ENCODE data around the gene CDC6.

The CDC6 gene

DNA sequence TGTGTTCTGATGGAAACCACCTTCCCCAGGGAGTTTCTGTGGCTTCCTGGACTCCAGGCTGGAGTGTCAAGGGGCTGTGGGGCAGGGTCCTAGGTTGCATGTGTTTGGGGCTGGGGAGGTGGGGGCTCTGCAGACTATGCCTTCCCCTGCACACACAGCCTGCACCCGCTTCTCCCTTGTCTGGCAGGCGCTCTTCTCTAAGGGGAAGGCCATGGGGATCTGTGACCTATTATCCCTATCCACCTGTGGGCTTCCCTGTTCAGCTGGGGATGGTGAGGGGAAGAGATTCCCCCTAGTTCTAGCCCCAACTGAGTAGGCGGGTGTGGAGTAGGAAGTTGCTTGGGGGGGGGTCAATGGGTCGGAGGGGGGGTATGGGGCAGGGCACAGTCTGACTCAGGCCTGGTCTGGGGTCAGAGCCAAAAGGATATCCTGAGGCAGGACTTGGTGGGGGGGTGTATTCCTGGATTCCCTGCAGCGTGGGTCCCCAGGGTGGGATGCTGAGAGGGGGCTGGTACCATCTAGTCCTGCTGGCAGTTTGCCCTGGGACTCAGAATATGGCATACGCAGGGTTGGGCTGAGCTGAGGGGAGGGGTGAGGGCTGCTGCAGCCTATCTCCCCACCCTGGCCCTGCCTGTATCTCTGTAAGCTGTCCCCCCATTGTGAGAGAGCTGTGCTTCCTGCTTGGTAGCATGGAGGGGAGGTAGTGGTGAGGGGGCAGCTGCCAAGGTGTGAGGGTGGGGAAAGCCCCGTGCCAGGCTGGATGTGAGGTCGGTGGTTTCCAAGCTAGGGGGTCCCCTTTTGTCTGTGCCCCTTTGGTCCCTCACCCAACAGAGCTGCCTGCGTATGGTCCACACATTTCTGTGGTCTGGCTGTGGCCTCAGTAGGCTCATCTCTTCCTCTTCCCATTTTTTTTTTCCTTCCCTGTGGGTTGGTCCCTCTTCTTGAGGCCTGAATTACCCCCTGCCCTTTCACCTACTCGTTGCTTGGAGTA lies 36.0 kb downstream of the CDC6 start:
- DNase-seq (ENCODE audit: low read depth) = no peak

DNA sequence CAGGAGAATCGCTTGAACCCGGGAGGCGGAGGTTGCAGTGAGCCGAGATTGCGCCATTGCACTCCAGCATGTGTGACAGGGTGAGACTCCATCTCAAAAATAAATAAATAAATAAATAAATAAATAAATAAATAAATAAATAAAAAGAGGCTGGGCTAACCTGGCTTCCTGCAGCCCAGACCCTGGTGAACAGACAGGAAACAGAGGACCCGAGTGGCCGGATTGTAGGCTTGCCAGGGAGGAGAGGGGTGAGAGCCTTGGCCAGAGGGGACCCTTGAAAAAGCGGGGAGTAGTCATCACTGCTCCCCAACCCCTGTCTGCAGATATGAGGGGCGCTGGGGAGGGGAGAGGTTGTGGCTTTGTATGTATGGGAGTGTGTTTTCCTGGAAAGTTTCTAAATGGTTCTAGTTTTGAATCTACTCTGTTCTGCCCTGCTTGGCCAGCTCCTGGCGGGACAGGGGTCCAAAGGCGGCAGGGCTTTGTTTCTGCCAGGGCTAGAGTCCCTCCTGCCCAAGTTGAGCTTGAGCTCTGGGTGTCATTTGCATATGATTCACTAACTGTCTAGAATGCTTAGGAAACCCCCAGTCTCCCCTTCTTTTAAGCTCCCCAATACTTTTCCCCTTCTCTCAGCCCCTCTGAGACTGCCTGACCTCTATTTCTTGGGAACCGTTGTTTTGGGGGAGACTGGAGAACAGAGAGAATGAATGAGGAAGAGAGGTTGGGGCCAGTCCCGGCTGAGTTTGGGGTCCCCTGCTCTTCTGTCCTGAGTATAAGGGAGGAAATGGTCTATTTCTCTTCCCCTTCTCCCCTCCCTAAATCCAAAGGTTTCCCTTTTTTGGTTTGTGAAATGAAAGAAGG lies 37.7 kb downstream of the CDC6 start:
- no peak for DNase-seq (ENCODE audit: low read depth)

DNA sequence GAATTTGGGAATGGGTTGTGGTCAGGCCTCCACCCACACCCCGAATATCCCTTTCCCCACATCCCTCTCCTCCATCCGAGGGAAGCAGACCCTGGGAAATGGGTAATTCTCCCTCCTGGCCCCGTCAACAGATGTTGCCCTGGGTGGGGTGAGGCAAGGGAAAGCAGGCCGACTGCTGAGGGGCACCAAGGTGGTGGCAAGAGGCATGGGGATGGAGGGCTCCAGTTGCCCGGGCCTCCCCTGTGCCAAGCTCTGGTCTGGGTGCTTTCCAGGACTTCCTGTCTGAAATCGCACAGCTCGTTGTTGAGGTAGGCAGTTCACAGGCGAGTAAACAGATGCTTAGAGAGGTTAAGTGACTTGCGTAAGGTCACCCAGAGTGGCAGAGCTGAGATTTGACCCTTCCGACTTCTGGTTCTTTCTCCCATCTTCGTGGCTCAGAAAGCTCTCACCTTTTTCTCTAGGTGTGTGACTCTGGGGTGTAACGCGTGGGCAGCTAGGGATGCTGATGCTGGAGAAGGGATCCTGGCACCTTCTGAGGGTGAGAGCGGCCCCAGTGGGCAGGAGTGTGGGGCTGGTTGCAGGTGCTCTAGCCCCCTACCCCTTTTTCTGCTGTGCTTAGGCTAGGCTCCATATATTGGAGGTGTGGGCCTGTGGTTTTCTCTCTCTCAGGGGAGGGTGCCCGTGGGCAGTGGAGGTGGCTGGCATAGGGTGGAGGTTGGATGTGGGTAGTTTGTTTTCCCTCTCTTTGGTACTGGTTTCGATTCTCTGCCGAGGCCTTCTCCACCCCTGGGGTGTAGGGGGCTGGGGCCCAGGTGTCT lies 38.5 kb downstream of the CDC6 start:
- DNase-seq (ENCODE audit: low read depth) = no peak

DNA sequence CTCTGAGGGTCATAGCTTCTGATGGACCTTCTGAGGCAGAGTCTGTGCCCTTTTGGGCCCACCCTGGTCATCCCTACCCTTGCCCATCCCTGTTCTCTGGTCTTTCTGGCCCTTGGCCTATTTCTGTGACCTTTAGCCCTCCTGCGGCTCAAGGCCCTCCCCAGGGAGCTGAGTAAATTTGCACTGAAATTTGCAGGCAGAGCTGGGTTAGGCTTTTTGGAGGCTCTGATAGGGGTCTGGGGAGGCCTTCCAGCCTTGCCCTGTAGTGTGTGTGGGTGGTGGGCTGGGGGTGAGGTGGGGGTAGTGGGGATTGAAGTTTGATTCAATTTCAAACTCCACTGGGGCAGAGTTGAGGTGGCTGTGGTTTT lies 39.1 kb downstream of the CDC6 start:
- DNase-seq (ENCODE audit: low read depth) = no peak

DNA sequence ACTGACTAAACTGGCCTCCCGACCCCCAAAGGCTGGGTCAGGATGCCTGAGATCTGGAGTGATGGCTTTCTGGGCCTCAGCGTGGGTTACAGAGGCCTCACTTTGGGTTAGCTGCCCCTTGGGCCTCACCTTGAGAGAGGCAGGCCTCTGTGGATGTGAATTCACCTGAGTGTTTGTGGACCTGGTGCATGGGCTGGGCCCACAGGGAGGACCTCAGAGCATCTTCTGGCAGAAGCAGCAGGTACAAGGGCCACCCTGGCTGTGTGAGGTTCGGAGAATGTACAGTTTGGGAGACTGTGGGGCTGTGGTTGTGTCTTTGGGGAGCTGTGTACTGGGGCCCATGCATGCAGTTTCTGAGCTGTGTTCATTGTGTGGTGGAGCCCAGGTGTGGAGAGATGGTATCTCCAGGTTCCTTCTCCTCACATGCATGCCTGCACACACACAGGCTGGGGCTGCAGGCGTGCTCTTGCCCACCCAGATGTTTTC lies 39.6 kb downstream of the CDC6 start:
- no peak for DNase-seq (ENCODE audit: low read depth)

DNA sequence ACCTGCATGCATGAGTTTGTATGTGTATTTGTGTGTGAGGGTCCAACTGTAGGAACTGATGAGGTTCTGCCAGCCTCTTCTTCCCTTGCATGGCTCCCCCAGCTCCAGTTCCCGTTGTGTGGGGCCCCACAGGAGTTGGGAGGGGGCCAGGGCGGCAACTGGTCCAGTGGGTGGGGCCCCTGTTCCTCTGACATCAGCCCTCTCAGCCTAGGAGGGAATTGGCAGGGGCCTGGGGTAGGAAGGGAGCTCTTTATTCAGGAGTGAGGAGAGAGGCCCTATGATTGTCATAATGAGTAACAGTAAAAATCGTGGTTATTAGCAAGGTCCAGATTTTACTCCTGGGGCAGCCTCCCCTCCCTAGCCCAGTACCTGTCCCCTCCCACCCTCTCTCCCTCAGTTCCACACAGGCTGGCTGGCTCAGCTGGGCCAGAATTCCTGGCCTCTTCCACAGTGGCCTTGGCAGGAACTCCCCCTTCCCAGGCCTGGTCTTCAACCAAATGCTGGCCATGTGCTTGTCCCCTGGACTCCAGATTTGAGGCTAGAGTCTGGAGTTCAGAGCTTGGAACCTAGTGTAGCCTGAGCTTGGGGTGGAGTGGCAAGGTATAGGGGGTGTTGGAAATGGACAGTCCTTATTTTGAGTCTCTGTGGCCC lies 40.2 kb downstream of the CDC6 start:
- no peak for DNase-seq (ENCODE audit: low read depth)

DNA sequence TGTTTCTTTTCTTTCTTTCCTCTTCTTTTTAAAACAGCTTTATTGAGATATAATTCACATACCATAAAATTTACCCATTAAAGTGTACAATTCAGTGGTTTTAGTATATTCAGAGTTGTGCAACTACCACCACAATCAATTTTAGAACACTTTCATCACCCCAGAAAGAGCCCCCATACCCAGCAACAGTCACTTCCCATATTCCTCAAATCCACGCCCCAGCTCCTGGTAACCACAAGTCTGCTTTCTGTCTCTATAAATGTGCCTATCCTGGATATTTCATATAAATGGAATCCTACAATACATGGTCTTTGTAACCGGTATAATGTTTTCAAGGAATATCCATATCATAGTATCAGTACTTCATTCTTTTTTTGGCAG lies 40.7 kb downstream of the CDC6 start:
- DNase-seq (ENCODE audit: low read depth) = no peak

DNA sequence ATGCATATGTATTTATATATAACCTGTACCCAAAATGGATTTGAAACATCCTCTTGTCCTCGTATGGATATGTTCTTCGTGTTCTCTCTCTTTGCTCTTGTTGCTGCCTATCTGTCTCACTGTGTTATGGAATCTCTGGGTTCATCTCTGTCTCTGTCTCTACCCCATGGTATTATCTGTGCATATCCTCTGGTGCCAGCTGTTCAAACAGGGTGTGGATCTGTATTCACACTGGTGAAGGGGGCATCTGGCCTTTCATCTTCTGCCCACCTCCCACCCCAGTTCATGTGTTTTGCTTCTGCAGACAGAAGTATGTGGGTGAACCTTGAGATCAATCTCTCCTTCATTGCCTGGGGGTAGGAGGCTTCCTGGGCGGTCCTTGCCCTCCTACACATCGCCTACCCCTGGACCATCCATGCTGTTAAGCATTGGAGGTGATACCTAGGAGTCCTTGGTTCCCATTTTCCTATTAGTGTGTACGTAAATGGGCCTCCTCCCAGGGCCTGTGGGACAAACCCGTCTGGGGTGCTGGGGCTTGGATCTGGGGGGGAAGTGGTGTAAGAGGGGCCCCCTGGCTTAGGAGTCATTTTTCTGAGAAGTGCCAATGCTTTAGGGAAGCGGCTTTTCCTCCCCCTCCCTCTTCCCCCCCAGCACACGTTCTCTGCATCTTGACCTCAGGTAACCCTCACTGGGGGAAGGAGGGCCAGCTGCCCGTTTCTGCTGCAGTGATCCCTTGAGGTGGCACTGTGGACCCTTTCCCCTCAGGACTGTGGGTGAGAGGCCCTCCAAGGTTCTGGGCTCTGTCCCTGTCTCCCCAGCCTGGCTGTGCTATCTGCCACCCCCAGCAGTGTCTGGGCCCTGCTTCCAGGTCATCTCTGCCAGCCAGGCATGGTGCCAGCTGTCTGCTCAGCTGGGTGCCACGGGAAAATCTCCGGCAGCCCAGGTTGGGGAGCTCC lies 42.4 kb downstream of the CDC6 start:
- no peak for DNase-seq (ENCODE audit: low read depth)

DNA sequence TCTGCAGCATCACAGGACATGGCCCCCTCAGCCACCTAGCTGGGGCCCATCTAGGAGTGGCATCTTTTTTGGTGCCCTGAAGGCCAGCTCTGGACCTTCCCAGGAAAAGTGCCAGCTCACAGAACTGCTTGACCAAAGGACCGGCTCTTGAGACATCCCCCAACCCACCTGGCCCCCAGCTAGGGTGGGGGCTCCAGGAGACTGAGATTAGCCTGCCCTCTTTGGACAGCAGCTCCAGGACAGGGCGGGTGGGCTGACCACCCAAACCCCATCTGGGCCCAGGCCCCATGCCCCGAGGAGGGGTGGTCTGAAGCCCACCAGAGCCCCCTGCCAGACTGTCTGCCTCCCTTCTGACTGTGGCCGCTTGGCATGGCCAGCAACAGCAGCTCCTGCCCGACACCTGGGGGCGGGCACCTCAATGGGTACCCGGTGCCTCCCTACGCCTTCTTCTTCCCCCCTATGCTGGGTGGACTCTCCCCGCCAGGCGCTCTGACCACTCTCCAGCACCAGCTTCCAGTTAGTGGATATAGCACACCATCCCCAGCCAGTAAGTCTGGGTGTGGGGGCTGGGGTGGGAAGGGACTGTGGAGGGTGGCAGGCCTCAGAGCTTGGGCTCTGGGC lies 43.3 kb downstream of the CDC6 start:
- DNase-seq (ENCODE audit: low read depth) = no peak

DNA sequence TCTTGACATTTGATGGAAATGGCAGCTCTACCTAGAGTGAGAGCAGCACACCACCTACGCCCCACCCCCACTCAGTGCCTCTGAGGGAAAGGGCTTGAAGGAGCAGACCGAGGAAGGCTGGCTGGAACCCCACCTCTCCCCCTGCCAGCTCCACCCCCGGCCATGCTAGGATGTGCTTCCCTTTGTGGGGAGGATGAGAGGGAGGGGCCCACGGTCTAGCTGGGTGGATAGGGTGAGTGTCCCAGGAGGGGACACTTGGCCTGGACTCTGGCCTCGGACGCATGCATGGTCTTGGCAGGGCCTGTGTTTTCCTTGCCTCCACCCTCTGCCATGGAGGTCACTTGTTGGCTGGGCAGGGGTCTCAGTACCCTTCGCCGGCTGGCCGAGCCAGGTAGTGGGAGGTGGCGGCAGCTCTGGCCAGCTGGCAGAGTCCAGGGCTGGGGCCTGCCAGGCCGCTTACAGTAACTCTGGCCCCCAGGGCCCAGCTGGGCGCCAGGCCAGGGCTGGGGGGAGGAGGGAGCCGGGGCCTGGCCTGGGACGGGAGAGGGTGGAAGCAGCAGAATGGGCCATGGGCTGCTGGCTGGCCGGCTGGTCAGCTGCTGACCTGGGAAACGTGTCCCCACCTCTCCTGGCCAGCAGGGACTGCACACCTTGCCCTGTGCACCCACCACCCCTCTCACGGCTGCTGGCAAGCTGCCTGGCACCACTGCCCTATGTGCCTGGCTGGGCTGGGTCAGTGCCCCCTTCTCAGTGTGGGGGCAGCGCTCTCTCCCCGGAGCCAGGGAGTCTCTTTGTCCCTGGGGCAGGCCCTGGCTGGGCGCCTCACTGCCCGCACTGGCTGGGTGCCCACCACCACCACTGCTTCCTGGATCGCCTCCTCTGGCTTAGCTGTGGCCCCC lies 44.3 kb downstream of the CDC6 start:
- DNase-seq (ENCODE audit: low read depth) = no peak

DNA sequence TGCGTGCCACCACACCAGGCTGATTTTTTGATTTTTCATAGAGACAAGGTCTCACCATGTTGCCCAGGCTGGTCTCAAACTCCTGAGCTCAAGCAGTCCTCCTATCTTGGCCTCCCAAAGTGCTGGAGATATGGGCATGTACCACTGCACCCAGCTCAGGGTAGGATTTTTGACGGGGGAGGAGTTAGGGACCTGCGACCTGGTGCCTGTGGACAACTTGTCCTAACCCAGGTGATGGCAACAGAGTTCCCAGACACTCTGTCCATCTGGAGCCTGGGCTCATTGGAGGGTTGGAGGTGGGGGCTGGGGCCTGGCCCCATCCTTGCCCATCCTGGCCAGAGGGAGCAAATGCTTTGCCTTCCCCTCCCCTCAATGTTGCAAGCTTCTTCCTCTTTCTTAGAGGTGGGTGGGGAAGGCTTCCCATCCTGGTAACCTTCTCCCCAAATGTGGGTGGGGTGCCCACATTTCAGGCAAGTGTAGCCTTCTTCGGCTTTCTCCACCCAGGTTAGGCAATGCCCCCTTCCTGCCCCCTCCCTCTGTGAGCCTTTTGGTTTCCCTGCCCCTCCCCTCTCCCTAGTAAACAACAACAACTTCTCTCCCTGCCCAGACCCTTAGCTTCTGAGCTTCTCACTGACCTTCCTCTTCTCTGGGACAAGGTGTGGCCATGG lies 46.2 kb downstream of the CDC6 start:
- DNase-seq (ENCODE audit: low read depth) = no peak

DNA sequence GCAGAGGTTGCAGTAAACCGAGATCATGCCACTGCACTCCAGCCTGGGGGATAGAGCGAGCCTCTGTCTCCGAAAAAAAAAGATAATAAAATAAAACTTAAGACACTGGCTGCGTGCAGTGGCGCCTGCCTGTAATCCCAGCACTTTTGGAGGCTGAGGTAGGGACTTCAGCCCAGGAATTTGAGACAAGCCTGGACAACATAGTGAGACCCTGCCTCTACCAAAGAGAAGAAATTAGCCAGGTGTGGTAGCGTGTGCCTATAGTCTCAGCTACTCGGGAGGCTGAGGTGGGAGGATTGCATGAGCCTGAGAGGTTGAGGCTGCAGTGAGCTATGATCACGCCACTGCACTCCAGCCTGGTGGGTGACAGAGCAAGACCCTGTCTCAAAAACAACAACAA lies 47.9 kb downstream of the CDC6 start:
- DNase-seq (ENCODE audit: low read depth) = no peak

DNA sequence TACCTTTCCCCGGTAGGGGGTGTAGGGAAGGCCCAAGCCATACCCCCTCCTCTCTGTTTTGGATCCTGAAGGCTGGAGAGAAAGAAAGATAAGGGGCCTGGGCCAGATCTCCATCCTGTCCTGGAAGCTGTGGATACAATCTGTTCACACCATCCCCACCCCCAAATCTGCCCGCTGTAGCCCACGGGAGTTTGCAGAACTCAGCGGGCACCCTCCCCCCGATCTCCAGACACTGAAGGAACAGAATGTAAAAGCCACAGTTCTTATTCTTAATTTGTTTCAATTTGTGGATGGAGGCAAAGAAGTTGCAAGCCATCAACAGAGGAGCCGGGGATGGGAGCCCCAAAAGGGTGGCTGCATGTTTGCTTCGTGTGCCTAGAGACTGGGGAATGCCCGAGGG lies 49.7 kb downstream of the CDC6 start:
- DNase-seq (ENCODE audit: low read depth) = no peak

DNA sequence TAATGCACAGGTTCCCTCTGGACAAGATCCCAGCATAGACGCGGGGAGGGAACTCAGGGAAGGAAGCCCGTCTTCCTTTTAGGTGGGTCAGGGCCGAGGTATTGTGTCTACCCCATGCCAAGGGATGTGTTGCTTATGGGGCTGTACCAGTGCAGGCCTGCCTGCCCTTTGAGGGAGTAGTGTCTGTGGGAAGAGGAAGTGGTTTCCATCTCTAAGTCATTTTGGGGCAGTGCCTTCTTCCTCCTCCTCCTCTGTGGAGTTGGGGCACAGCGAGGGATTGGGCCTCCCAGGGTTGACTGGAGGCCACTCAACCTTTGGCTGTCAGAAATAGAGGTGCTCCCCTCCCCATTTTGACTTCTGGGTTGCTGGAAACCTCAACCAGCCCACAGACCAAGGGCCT lies 50.4 kb downstream of the CDC6 start:
- DNase-seq (ENCODE audit: low read depth) = no peak

DNA sequence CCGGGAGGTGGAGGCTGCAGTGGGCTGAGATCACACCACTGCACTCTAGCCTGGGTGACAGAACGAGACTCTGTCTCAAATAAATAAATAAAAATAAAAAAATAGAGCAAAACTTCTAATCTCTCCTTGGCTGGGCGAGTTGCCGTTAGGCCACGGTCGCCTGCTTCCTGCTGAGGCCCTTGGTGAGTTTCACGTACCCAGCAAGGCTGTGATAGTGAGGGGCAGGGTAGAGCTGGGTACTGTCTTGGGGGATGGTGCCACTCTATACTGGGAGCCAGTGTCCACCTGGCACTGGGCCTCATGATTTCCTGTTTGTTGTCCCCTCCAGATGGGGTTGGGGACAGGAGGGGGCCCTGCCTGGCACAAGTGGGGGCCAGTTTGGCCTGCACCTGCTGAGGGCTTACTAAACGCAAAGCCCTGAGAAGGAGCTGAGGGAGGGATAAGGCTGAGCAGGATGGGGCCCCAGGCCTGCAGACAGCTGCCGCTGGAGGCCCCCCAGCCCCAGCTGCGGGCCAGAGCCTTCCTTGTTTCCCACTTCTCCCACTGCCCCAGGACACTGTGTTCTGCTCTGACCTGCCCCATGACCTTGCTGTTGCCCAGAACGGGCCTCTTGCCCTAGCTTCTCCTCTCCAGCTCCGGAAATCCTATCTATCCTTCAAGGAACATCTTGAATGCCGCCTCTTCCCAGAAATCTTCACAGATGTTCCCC lies 51.4 kb downstream of the CDC6 start:
- no peak for DNase-seq (ENCODE audit: low read depth)

DNA sequence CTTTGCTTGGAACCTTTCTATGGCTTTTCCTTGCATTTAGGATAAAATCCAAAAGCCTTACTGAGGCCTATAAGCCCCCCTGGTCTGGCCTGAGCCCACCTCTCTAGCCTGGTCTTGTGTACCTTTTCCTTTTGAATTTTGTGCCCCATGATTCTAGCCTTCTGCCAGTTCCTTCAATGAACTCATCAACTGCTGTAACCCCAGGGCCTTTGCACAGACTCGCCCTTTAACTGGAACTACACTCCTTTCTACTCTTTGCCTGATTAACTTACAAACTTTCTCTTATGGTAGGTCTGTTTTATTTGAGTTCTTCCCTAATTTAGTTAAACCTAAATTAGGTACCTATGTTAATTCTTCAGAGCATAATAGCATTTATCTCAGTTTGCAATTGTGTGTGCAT lies 52.6 kb downstream of the CDC6 start:
- DNase-seq (ENCODE audit: low read depth) = no peak

Measured in activated T-cell treated with anti-CD3 and anti-CD28 coated beads for 48 hours (primary cell).